ENCODE measurements around the gene CHRNB2. TPM values are rescaled to one million over a fixed set of nuclear protein-coding genes. Genes with fewer than 3 reads are reported as not detected.

The CHRNB2 gene
- polyA plus RNA-seq, 1 donor from 2014 or later: 0.04 TPM

- Mint-ChIP-seq H3K27ac (peak overlapping the region in 2 of 3 donors; percentile 29 to 47), H3K27me3 (no peaks in the 10 kb centered on the region), H3K4me1 (peaks cover 14 to 16% (median 14%) of the 10 kb centered on the region in 3 donors), H3K9me3 (no peaks in the 10 kb centered on the region), H3K36me3 (peaks cover 4% of the 10 kb centered on the region), H3K4me3 (peak overlapping the region in 1 of 4 donors; percentile 46)
Measured at GRCh38 chr1:154583773-154584172, 16.2 kb downstream of the CHRNB2 start.

GRCh38 chr1:154584267-154584994, 16.9 kb downstream of the CHRNB2 start:
- Mint-ChIP-seq H3K27me3 (no peaks in the 10 kb centered on the region), H3K27ac (peak overlapping the region; percentile 8 to 80 (median 40)), H3K4me3 (peak overlapping the region in 1 of 4 donors; percentile 46), H3K9me3 (no peaks in the 10 kb centered on the region), H3K36me3 (peaks cover 4% of the 10 kb centered on the region), H3K4me1 (peaks cover 14 to 16% (median 14%) of the 10 kb centered on the region in 3 donors)

GRCh38 chr1:154586231-154586630, 18.7 kb downstream of the CHRNB2 start:
- Mint-ChIP-seq H3K9me3 (no peaks in the 10 kb centered on the region), H3K27ac (no peak overlapping the region), H3K4me3 (no peak overlapping the region), H3K27me3 (no peaks in the 10 kb centered on the region), H3K4me1 (peaks cover 14 to 16% (median 14%) of the 10 kb centered on the region in 3 donors), H3K36me3 (peaks cover 4% of the 10 kb centered on the region)

- no peaks in the 10 kb centered on the region for H3K9me3 Mint-ChIP-seq
- peaks cover 14 to 16% (median 14%) of the 10 kb centered on the region in 3 donors for H3K4me1 Mint-ChIP-seq
- H3K4me3 Mint-ChIP-seq: no peak overlapping the region
- H3K27me3 Mint-ChIP-seq: no peaks in the 10 kb centered on the region
- peaks cover 4% of the 10 kb centered on the region for H3K36me3 Mint-ChIP-seq
- H3K27ac Mint-ChIP-seq: no peak overlapping the region
Measured at GRCh38 chr1:154586641-154587040, 19.1 kb downstream of the CHRNB2 start.

- H3K27ac Mint-ChIP-seq: peak overlapping the region in 2 of 3 donors; percentile 18 to 63
- H3K4me3 Mint-ChIP-seq: no peak overlapping the region
- H3K4me1 Mint-ChIP-seq: peaks cover 6 to 14% (median 9%) of the 10 kb centered on the region in 3 donors
- no peaks in the 10 kb centered on the region for H3K9me3 Mint-ChIP-seq
- H3K27me3 Mint-ChIP-seq: no peaks in the 10 kb centered on the region
- peaks cover 4% of the 10 kb centered on the region for H3K36me3 Mint-ChIP-seq
Measured at GRCh38 chr1:154589780-154590179, 22.2 kb downstream of the CHRNB2 start.

GRCh38 chr1:154590756-154591155, 23.2 kb downstream of the CHRNB2 start:
- H3K4me3 Mint-ChIP-seq: no peak overlapping the region
- H3K9me3 Mint-ChIP-seq: no peaks in the 10 kb centered on the region
- H3K36me3 Mint-ChIP-seq: no peaks in the 10 kb centered on the region
- peaks cover 0 to 8% (median under 1%) of the 10 kb centered on the region in 3 donors for H3K4me1 Mint-ChIP-seq
- H3K27ac Mint-ChIP-seq: peak overlapping the region in 1 of 3 donors; percentile 76
- H3K27me3 Mint-ChIP-seq: no peaks in the 10 kb centered on the region

GRCh38 chr1:154591206-154591605, 23.6 kb downstream of the CHRNB2 start:
- no peak overlapping the region for H3K4me3 Mint-ChIP-seq
- peak overlapping the region in 1 of 3 donors; percentile 76 for H3K27ac Mint-ChIP-seq
- peaks cover 0 to 8% (median 0%) of the 10 kb centered on the region in 3 donors for H3K4me1 Mint-ChIP-seq
- H3K36me3 Mint-ChIP-seq: no peaks in the 10 kb centered on the region
- no peaks in the 10 kb centered on the region for H3K27me3 Mint-ChIP-seq
- no peaks in the 10 kb centered on the region for H3K9me3 Mint-ChIP-seq

- Mint-ChIP-seq H3K9me3 (no peaks in the 10 kb centered on the region), H3K4me3 (no peak overlapping the region), H3K4me1 (peaks cover 0 to 8% (median 0%) of the 10 kb centered on the region in 3 donors), H3K27me3 (no peaks in the 10 kb centered on the region), H3K36me3 (peaks cover 4% of the 10 kb centered on the region), H3K27ac (no peak overlapping the region)
Measured at GRCh38 chr1:154593390-154593789, 25.8 kb downstream of the CHRNB2 start.

GRCh38 chr1:154594811-154595210, 27.2 kb downstream of the CHRNB2 start:
- no peak overlapping the region for H3K27ac Mint-ChIP-seq
- H3K4me1 Mint-ChIP-seq: peaks cover 0 to 8% (median under 1%) of the 10 kb centered on the region in 3 donors
- no peaks in the 10 kb centered on the region for H3K27me3 Mint-ChIP-seq
- peaks cover 4% of the 10 kb centered on the region for H3K36me3 Mint-ChIP-seq
- no peaks in the 10 kb centered on the region for H3K9me3 Mint-ChIP-seq
- H3K4me3 Mint-ChIP-seq: no peak overlapping the region

GRCh38 chr1:154595621-154596020, 28.0 kb downstream of the CHRNB2 start:
- H3K36me3 Mint-ChIP-seq: peaks cover 4% of the 10 kb centered on the region

GRCh38 chr1:154598871-154599635, 31.5 kb downstream of the CHRNB2 start:
- Mint-ChIP-seq H3K4me1 (peaks cover 10 to 15% (median 13%) of the 10 kb centered on the region in 3 donors), H3K9me3 (no peaks in the 10 kb centered on the region), H3K4me3 (peak overlapping the region in 1 of 4 donors; percentile 13), H3K27me3 (no peaks in the 10 kb centered on the region), H3K36me3 (peaks cover 6% of the 10 kb centered on the region), H3K27ac (no peak overlapping the region)

More at GRCh38 chr1:154595621-154596020, 28.0 kb downstream of the CHRNB2 start:
- Mint-ChIP-seq H3K27ac (no peak overlapping the region), H3K4me3 (no peak overlapping the region), H3K27me3 (no peaks in the 10 kb centered on the region), H3K9me3 (no peaks in the 10 kb centered on the region), H3K4me1 (peaks cover 0 to 8% (median 2%) of the 10 kb centered on the region in 3 donors)

- Mint-ChIP-seq H3K36me3 (peaks cover 6% of the 10 kb centered on the region), H3K9me3 (no peaks in the 10 kb centered on the region), H3K4me1 (peaks cover 16 to 19% (median 16%) of the 10 kb centered on the region in 3 donors), H3K4me3 (no peak overlapping the region), H3K27me3 (no peaks in the 10 kb centered on the region), H3K27ac (no peak overlapping the region)
Measured at GRCh38 chr1:154599658-154600057, 32.1 kb downstream of the CHRNB2 start.

GRCh38 chr1:154603317-154603716, 35.7 kb downstream of the CHRNB2 start:
- H3K27me3 Mint-ChIP-seq: no peaks in the 10 kb centered on the region
- H3K4me1 Mint-ChIP-seq: peaks cover 28 to 40% (median 33%) of the 10 kb centered on the region in 3 donors
- H3K4me3 Mint-ChIP-seq: peak overlapping the region in 1 of 4 donors; percentile 39
- H3K9me3 Mint-ChIP-seq: no peaks in the 10 kb centered on the region
- peaks cover 3% of the 10 kb centered on the region for H3K36me3 Mint-ChIP-seq
- peak overlapping the region in 1 of 3 donors; percentile 1 for H3K27ac Mint-ChIP-seq

GRCh38 chr1:154605534-154605933, 38.0 kb downstream of the CHRNB2 start:
- Mint-ChIP-seq H3K27ac (peak overlapping the region; percentile 23 to 90 (median 46)), H3K4me1 (peaks cover 43 to 53% (median 43%) of the 10 kb centered on the region in 3 donors), H3K27me3 (no peaks in the 10 kb centered on the region), H3K36me3 (peaks cover 3% of the 10 kb centered on the region), H3K4me3 (peak overlapping the region in 2 of 4 donors; percentile 45 to 91), H3K9me3 (no peaks in the 10 kb centered on the region)

- Mint-ChIP-seq H3K9me3 (no peaks in the 10 kb centered on the region), H3K27ac (peak overlapping the region; percentile 90 to 100 (median 96)), H3K36me3 (no peaks in the 10 kb centered on the region), H3K27me3 (no peaks in the 10 kb centered on the region), H3K4me3 (peak overlapping the region; percentile 91 to 100 (median 98)), H3K4me1 (peaks cover 49 to 60% (median 51%) of the 10 kb centered on the region in 3 donors)
Measured at GRCh38 chr1:154607106-154607608, 39.6 kb downstream of the CHRNB2 start.
